GM12878 (cell line): ENCODE measurements around the gene COL17A1.

Experiments
- ATF7 ChIP-seq: fragments of 450-650 bp; IDR thresholded peaks from 2 replicates; pipeline ENCODE4 v1.6.1; 2016; ENCODE audit warnings: low read depth, mild to moderate bottlenecking
- CTCF ChIP-seq, 3 experiments: IDR thresholded peaks in 2 of 3; conservative IDR thresholded peaks in 1 of 3; 2 replicates each; pipeline ENCODE4 v1.5.1; 2011; ENCODE audit warnings: low read depth in 3 of 3, low read length in 3 of 3, mild to moderate bottlenecking in 3 of 3, control low read depth in 2 of 3, moderate library complexity in 2 of 3, inconsistent platforms in 1 of 3, mixed read lengths in 1 of 3; ENCODE audit not compliant: control insufficient read depth in 2 of 3, insufficient read depth in 1 of 3; ENCODE audit errors: extremely low read depth in 1 of 3
- EP300 ChIP-seq, 2 experiments: fragments of 150-350 bp in 1 of 2; IDR thresholded peaks; 2 replicates each; pipeline ENCODE4 v1.6.1; 2011 to 2012; ENCODE audit warnings: low read depth in 2 of 2, low read length in 2 of 2, borderline replicate concordance in 1 of 2, improper control_type of control experiment in 1 of 2, inconsistent platforms in 1 of 2; ENCODE audit not compliant: control insufficient read depth in 1 of 2
- ESRRA ChIP-seq: IDR thresholded peaks from 2 replicates; pipeline ENCODE4 v1.6.1; 2012; ENCODE audit warnings: mild to moderate bottlenecking, low read length, improper control_type of control experiment
- FOXK2 ChIP-seq: fragments of 450-650 bp; IDR thresholded peaks from 2 replicates; pipeline ENCODE4 v1.6.1; 2017; ENCODE audit warnings: mild to moderate bottlenecking, moderate library complexity
- FOXM1 ChIP-seq: IDR thresholded peaks from 2 replicates; pipeline ENCODE4 v1.6.1; 2012; ENCODE audit warnings: low read depth, mild to moderate bottlenecking, inconsistent platforms, low read length, moderate library complexity
- JUNB ChIP-seq: IDR thresholded peaks from 2 replicates; pipeline ENCODE4 v1.6.1; 2016; ENCODE audit warnings: antibody characterized with exemption, mild to moderate bottlenecking
- NFYB ChIP-seq: IDR thresholded peaks from 2 replicates; pipeline ENCODE4 v1.6.1; 2011; ENCODE audit warnings: low read depth, mild to moderate bottlenecking, low read length, improper control_type of control experiment, moderate library complexity; ENCODE audit not compliant: insufficient read depth
- NR2C1 ChIP-seq: fragments of 450-650 bp; IDR thresholded peaks from 2 replicates; pipeline ENCODE4 v1.6.1; 2017; ENCODE audit warnings: antibody characterized with exemption, mild to moderate bottlenecking, moderate library complexity
- NR2C2 ChIP-seq: IDR thresholded peaks from 2 replicates; pipeline ENCODE4 v1.6.1; 2011; ENCODE audit warnings: borderline replicate concordance, low read depth; ENCODE audit not compliant: control insufficient read depth, insufficient read length
- RAD51 ChIP-seq: fragments of 450-650 bp; IDR thresholded peaks from 2 replicates; pipeline ENCODE4 v1.6.1; 2016; ENCODE audit warnings: moderate library complexity, mild to moderate bottlenecking, inconsistent platforms
- REST ChIP-seq: IDR thresholded peaks from 2 replicates; pipeline ENCODE4 v1.6.1; 2012; ENCODE audit warnings: mild to moderate bottlenecking, low read depth, low read length
- TF ChIP-seq, protein P1 (sequence below): IDR thresholded peaks from 2 replicates; pipeline ENCODE4 v1.6.1; 2012; ENCODE audit warnings: low read depth, low read length, improper control_type of control experiment

DNA sequence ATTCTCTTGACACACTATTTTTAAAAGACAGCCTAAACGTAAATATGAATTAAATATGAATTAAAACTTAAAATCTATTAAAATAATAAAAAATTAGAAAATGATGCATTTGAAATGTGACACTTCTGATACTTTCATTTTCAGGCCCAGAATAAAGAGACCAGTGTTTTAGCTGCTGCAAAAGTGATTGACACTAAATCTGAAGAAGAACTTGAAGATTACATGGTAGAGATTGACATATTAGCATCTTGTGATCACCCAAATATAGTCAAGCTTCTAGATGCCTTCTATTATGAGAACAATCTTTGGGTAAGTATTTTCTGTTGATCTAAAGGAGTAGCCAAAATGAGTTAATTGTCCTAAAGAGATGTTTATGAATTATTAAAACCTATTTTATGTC is 95.1 kb downstream of the COL17A1 start:
- no peak for TF ChIP-seq NR2C1
- TF ChIP-seq, protein P1, sequence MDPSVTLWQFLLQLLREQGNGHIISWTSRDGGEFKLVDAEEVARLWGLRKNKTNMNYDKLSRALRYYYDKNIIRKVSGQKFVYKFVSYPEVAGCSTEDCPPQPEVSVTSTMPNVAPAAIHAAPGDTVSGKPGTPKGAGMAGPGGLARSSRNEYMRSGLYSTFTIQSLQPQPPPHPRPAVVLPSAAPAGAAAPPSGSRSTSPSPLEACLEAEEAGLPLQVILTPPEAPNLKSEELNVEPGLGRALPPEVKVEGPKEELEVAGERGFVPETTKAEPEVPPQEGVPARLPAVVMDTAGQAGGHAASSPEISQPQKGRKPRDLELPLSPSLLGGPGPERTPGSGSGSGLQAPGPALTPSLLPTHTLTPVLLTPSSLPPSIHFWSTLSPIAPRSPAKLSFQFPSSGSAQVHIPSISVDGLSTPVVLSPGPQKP, result no peak
- TF ChIP-seq JUNB, result no peak
- no peak for TF ChIP-seq CTCF (IDR thresholded peaks at IDR 0.05 in 2 of 3, conservative IDR thresholded peaks at IDR 0.05 in 1 of 3; ENCODE audit: control insufficient read depth in 2 of 3, extremely low read depth in 1 of 3, insufficient read depth in 1 of 3, low read depth in 3 of 3, low read length in 3 of 3)
- no peak for TF ChIP-seq ESRRA
- no peak for TF ChIP-seq NR2C2
- no peak for TF ChIP-seq ATF7
- 0 out of 4 replicates have a peak, but pooled peaks of 1 of the 2 experiments have one; percentile 3 for TF ChIP-seq EP300 (IDR thresholded peaks at IDR 0.05; ENCODE audit: borderline replicate concordance in 1 of 2, control insufficient read depth in 1 of 2, low read depth in 2 of 2, low read length in 2 of 2)
- no peak for TF ChIP-seq FOXK2
- no peak for TF ChIP-seq FOXM1
- no peak for TF ChIP-seq REST
- TF ChIP-seq NFYB, result no peak
- no peak for TF ChIP-seq RAD51
